ENCODE measurements around the gene KCNH8.
"Not testable (repeated sequence)": the region's sequence is repeated elsewhere in the genome, so short reads cannot be mapped to it uniquely, and the experiment has no call there.

The KCNH8 gene
- long read RNA-seq, donor 1: 0 reads
- long read RNA-seq, donor 2: 0 reads
- long read RNA-seq, donor 3: 0 reads
- long read RNA-seq, donor 4: 0 reads
- long read RNA-seq, donor 5: 0 reads
- long read RNA-seq, donor 6: 0 reads
- long read RNA-seq, donor 7: 0 reads
- long read RNA-seq, donor 8: 0 reads

GRCh38 chr3:19147905-19148767 is at the start of gene KCNH8:
Gene KCNH8 (plus strand): TSS chr3:19148510. CDS start chr3:19148720, 210 bp downstream.
- peak; percentile 69 for DNase-seq

- not testable (repeated sequence) for DNase-seq
Observed at GRCh38 chr3:19102654-19103290, 45.5 kb upstream of the KCNH8 start.

GRCh38 chr3:19103510-19103909 is 44.8 kb upstream of the KCNH8 start:
- no peak for DNase-seq

DNA sequence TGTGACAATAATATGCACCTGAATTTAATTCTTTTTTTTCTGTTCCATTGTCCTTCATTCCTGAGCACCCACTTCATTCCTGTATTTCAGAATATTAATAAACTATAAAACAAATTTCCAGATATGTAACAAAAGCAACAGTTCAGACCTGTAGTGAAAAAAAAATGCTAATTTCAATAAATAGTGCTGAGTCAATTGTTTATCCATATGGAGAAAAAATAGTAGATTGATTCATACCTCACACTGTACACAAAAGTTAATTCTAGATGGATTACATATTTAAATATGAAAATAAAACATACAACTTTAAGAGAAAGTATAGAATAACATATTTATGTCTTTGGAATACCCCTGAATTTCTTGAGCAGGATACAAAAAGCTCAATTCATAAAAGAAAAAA is 43.9 kb upstream of the KCNH8 start:
- DNase-seq: no peak

- no peak for DNase-seq
Observed at GRCh38 chr3:19105826-19106225, 42.5 kb upstream of the KCNH8 start.

GRCh38 chr3:19106307-19106706 is 42.0 kb upstream of the KCNH8 start:
- DNase-seq: no peak

DNA sequence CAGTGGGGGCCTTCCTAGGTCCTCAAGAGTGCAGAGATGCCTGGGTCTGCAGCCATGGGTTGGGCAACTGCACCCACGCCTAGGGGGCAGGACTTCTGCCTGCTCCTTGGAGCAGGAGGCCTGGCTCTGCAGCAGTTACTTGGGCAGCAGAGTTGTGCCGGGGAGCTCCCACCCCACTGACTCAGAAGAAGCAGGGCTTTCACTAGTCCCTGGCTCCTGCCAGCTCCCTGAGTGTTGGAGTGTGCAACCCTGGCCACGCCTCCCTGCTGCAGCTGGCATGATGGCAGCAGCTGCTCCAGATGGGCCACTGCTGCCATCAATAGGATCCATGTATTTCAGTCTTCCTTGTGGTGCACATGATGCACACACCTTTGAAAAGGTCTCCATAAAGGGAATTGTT is 40.6 kb upstream of the KCNH8 start:
- no peak for DNase-seq

DNA sequence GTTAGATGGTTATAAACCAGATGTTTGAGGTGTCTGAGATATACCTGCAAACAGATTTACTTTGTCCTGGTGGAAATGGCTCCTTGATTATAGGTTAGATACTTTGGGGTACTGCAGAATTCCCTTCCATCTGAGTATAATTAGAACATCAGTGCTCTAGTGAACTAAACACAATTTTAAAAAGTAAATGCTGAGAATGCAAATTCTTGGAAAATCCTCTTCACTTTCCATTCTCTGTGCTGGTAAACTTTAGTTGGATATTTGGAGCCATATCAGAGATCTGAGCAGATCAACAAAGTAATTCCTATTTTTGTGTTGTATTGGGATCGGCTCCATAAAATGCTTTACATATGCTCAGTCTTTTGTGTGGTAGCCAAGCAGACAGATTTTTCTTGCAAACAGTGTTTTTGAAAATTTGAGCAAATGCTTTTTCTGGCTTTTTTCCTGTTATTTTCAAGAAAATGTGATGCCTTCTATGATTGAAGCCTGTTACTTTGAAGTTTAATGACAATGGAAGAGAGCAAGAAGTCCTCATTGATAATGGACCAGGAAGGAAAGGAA is 37.9 kb upstream of the KCNH8 start:
- DNase-seq: no peak

DNA sequence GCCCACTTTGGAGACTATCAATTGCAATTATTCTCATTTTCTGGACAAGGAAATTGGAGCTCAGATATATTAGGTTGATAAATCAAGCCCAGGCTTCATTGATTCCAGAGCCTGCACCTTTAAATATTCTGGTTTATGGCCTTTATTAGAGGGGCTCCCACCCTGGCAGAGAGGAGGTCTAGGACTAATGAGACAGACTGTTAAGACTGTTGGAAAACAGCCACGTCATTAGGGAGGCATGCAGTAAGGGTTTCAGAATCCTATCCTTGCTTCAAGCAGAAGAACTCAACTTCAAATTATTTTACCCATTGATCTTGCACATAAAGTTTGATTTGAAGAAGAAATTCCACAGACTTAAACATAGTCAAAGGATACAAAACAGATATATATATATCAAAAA is 33.8 kb upstream of the KCNH8 start:
- no peak for DNase-seq

- DNase-seq: no peak
Observed at GRCh38 chr3:19116239-19116638, 32.1 kb upstream of the KCNH8 start.

DNA sequence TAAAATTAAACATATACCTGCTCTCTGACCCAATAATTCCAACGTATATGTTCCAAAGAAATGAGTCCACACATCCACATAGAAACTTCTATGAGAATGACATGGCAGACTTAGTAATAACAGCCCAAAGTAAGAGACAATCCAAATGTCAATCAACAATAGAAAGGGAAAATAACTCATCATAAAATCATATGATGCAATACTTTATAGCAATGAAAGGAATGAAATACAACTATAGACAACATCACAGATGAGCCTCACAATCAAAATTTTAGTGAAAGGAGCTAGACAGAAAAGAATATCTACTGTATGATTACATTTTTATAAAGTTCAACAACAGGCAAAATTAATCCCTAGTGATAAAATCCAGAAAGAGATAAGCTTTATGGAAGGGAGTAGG is 23.6 kb upstream of the KCNH8 start:
- DNase-seq: no peak

DNA sequence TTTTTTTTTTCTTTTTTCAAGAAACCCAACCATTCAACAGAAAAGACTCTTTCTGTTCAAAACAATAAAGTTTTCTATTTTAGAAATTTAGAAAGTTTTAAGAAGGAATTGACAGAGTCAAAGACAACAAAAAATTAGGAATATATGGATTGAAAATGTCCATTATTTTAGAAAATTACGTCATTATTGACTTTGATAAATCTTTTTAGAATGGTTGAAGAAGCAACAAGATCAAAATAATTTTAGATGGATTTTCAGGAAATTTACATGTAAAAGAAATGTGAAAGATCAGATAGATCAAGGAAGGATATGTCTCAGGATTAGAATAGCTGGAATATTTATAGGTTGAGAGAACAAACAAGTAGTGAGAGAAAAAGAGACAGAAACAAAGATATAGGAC is 8.4 kb upstream of the KCNH8 start:
- DNase-seq: no peak

DNA sequence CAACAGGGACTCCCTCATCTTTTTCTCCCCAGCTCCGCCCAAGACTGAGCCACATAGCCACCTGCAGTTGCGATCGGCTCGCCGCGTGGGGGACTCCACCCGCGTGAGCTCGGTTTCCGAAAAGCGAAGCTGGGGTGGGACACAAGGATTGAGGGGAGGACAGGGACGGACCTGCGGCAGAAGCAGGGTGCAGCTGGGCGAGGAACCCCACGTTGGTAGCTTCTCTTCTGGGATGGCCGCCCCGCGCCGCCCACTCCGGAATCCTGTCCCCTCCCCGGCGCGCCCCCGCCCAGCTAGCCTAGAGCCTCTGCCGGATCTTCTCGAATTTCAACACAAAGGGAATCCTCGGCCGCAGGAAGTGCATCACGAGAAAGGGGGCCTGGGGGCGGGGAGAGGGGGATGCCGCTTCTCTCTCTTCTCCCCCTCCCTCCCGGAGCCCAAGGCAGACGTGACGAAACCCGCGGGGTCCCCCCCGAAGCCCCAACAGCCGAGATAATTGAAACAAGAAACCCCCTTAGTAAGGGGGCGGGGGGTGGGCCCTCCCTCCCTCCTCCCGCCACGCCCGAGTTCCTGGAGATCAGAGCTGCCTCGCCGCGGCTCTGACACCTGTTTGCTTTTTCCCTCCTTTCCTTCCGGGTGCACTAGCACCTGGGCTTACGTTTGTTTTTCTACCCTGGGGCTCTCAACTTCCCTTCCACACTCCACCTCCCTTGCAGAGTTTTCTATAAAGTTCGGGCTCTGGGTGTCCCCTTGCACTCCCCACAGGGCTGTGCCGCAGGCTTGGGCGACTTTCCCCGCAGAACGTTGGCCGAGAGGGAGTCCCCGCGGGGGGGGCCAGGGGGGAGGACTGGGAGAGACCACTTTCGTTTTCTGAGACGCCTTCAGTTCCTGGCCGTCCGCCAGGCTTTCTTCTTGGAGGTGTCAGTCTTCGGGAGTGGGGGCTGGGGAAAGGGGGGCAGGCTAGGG is 1.3 kb upstream of the KCNH8 start:
- DNase-seq: peak; percentile 91

DNA sequence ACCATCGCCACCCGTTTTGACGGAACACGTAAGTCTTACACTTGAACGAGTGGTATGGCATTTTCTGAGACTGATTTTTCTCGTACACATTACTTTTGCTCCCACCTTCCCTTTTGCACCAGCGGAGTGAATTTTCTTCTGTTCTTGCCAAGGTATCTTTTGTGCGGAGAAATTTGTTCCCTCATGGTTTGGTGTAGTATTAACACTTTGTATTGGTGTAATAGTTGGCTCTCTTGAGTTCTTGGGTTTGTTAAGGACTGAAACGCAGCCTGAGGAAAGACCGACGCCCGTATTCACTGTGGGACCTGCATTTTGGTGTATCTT is 420 bp downstream of the KCNH8 start:
- DNase-seq: no peak

GRCh38 chr3:19149368-19149767 is 1.1 kb downstream of the KCNH8 start:
- peak; percentile 22 for DNase-seq

DNA sequence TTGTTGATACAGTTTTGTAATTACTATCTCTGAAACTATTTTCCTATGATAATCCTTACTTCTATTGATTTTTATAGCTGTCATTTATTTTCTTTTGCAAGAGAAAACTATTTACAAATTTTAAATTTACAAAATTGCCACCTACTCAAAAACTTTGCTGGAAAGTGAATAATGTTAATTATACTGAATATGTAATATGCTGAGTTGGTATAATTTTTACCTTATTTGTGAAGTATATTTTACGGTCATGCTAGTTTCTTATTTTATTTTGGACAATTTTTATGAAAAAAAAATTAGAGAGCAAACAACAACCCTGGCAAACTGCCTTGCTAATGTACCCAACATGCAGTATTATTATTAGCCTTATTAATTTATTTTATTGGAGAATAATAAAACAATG is 2.9 kb downstream of the KCNH8 start:
- no peak for DNase-seq

- DNase-seq: no peak
Observed at GRCh38 chr3:19154693-19155250, 6.5 kb downstream of the KCNH8 start.

GRCh38 chr3:19155375-19155774 is 7.1 kb downstream of the KCNH8 start:
- no peak for DNase-seq

GRCh38 chr3:19159966-19160635 is 11.8 kb downstream of the KCNH8 start:
- no peak for DNase-seq

- DNase-seq: no peak
Observed at GRCh38 chr3:19165654-19166053, 17.3 kb downstream of the KCNH8 start.

DNA sequence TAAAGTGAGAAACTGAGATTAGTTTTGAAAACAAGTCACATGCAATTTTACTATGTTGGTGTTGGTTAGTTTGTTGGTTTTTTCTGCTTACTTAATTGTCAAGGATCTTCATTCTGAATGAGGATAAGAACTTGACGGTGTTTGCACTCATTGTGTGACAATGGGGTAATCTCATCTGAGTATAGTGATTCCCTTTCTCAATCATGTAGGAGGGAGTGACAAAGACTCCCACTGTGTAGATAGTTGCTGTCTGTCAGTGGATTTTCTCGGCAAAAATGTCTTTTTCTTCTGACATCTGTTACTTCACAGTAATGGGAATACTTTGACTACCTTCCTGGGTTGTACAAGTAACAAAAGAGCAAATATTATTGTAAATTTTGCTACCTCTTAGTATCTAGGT is 23.5 kb downstream of the KCNH8 start:
- DNase-seq: no peak

All from right kidney (tissue), 9 donors.